ENCODE results near the gene PRH1.

GRCh38 chr12:10884086-10884725 lies at the start of gene PRH1:
- TF ChIP-seq CTCF (IDR thresholded peaks at IDR 0.05; ENCODE audit: low read length) (no peak), EZH2 (IDR thresholded peaks at IDR 0.05; ENCODE audit: borderline replicate concordance, low read length) (no peak)
